ENCODE measurements around the gene AGRP.

The AGRP gene

DNA sequence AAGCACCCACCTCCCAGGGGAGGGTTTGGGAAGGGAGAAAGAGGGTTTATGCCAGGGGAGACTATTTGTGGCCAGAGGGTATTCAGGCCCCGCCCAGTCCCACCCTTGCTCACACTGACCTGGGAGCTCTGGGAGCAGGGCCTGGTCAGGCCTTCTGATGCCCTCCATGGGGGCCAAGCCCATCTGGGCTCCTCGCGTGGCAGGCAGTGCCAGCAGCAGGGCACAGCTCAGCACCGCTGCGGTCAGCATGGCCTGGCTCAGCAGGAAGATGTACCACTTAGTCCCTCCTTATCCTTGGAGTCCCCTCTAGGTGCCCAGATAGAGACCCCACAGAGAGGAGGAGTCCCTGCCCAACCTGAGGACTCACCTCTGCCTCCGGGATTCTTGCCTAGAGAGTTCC is at the start of gene AGRP:
AGRP (minus strand) TSS at position 398 of the 400 bp plus-strand sequence; CDS start at position 249, 149 bp downstream.
- Histone ChIP-seq H3K36me3 (ENCODE audit: control insufficient read depth, insufficient read depth, low read length) (no peaks in the 10 kb centered on the region), H3K4me1 (ENCODE audit: control insufficient read depth, insufficient read depth, low read length) (peaks cover 4% of the 10 kb centered on the region), H3K9ac (ENCODE audit: low read depth, low read length) (no peak within 1 kb of the TSS), H3K4me3 (ENCODE audit: low read depth, low read length) (no peak within 1 kb of the TSS), H3K27me3 (ENCODE audit: control insufficient read depth, insufficient read depth, low read length) (peaks cover 18% of the 10 kb centered on the region), H3K9me3 (ENCODE audit: control insufficient read depth, insufficient read depth, low read length) (no peaks in the 10 kb centered on the region)

GRCh38 chr16:67531247-67531646 is 47.9 kb upstream of the AGRP start:
- Histone ChIP-seq H3K9ac (ENCODE audit: low read depth, low read length) (no peak overlapping the region), H3K4me3 (ENCODE audit: low read depth, low read length) (no peak overlapping the region), H3K4me1 (ENCODE audit: control insufficient read depth, insufficient read depth, low read length) (peaks cover 3% of the 10 kb centered on the region)

DNA sequence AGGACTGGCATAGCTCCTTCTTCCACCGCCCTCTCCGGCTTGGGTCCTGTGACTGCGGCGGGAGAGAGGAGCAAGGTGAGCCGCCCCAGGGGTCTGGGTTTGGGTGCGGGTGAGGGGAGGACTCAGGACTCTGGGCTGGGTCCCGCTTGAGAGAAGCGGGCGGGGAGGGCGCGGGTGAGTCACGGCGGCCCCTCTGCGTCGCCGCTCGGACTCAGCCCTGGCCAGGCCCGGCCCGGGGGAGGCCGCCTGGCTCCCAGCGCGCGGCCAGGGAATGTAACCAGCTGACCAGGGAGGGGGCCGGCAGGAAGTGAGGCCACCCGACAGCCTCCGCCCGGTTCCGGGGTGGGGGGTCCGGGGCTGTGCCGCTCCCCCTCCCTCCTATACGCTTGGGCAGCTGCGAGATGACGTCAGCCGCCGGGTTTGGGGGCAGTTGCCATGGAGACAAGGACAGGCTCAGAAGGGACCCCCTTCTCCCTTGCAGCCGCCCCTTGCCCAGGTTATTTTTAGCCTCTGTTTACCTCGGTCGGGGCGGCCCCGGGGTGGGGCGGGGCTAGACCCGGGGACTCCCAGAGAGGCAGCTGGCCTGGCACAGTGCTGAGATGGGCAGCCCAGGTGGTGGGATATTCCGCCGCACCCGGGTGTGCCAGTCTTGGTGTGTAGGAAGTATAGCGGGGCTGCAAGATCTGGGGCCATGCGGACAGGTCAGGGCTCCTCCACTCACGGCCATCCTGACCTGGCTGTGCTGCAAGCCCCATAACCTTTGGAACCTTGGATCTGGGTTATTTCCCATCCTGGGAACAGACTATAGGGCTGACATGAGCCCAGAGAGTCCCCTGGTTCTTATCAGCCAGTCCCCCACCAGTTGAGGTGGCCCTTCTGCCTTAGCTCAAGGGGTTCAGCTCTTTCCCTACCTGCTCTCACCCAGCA is 46.9 kb upstream of the AGRP start:
- H3K9ac ChIP-seq (ENCODE audit: low read depth, low read length), result no peak overlapping the region
- peaks cover 77% of the 10 kb centered on the region for H3K27me3 ChIP-seq (ENCODE audit: control insufficient read depth, insufficient read depth, low read length)
- no peaks in the 10 kb centered on the region for H3K9me3 ChIP-seq (ENCODE audit: control insufficient read depth, insufficient read depth, low read length)
- peak overlapping the region; percentile 76 for H3K4me3 ChIP-seq (ENCODE audit: low read depth, low read length)
- H3K36me3 ChIP-seq (ENCODE audit: control insufficient read depth, insufficient read depth, low read length), result no peaks in the 10 kb centered on the region
- peaks cover 3% of the 10 kb centered on the region for H3K4me1 ChIP-seq (ENCODE audit: control insufficient read depth, insufficient read depth, low read length)

More at GRCh38 chr16:67531247-67531646, 47.9 kb upstream of the AGRP start:
- peaks cover 78% of the 10 kb centered on the region for H3K27me3 ChIP-seq (ENCODE audit: control insufficient read depth, insufficient read depth, low read length)
- no peaks in the 10 kb centered on the region for H3K36me3 ChIP-seq (ENCODE audit: control insufficient read depth, insufficient read depth, low read length)
- no peaks in the 10 kb centered on the region for H3K9me3 ChIP-seq (ENCODE audit: control insufficient read depth, insufficient read depth, low read length)

- Histone ChIP-seq H3K27me3 (ENCODE audit: control insufficient read depth, insufficient read depth, low read length) (peaks cover 77% of the 10 kb centered on the region), H3K9ac (ENCODE audit: low read depth, low read length) (peak overlapping the region; percentile 12), H3K4me1 (ENCODE audit: control insufficient read depth, insufficient read depth, low read length) (peaks cover 3% of the 10 kb centered on the region), H3K9me3 (ENCODE audit: control insufficient read depth, insufficient read depth, low read length) (no peaks in the 10 kb centered on the region), H3K4me3 (ENCODE audit: low read depth, low read length) (peak overlapping the region; percentile 76), H3K36me3 (ENCODE audit: control insufficient read depth, insufficient read depth, low read length) (no peaks in the 10 kb centered on the region)
Observed at GRCh38 chr16:67529582-67530012, 46.2 kb upstream of the AGRP start.

- Histone ChIP-seq H3K4me3 (ENCODE audit: low read depth, low read length) (peak overlapping the region; percentile 76), H3K9ac (ENCODE audit: low read depth, low read length) (peak overlapping the region; percentile 12), H3K4me1 (ENCODE audit: control insufficient read depth, insufficient read depth, low read length) (peaks cover 3% of the 10 kb centered on the region), H3K36me3 (ENCODE audit: control insufficient read depth, insufficient read depth, low read length) (no peaks in the 10 kb centered on the region), H3K9me3 (ENCODE audit: control insufficient read depth, insufficient read depth, low read length) (no peaks in the 10 kb centered on the region), H3K27me3 (ENCODE audit: control insufficient read depth, insufficient read depth, low read length) (peaks cover 79% of the 10 kb centered on the region)
Observed at GRCh38 chr16:67528870-67529581, 45.7 kb upstream of the AGRP start.

GRCh38 chr16:67528222-67528869 is 45.0 kb upstream of the AGRP start, which contains the start of gene RIPOR1:
Gene RIPOR1 (plus strand): TSS chr16:67528829. CDS start chr16:67538447, 9,618 bp downstream.
- peaks cover 82% of the 10 kb centered on the region for H3K27me3 ChIP-seq (ENCODE audit: control insufficient read depth, insufficient read depth, low read length)
- no peaks in the 10 kb centered on the region for H3K36me3 ChIP-seq (ENCODE audit: control insufficient read depth, insufficient read depth, low read length)
- H3K4me3 ChIP-seq (ENCODE audit: low read depth, low read length), result peak within 1 kb of the TSS; percentile 76
- peak within 1 kb of the TSS; percentile 12 for H3K9ac ChIP-seq (ENCODE audit: low read depth, low read length)
- no peaks in the 10 kb centered on the region for H3K9me3 ChIP-seq (ENCODE audit: control insufficient read depth, insufficient read depth, low read length)
- H3K4me1 ChIP-seq (ENCODE audit: control insufficient read depth, insufficient read depth, low read length), result peaks cover 3% of the 10 kb centered on the region

- Histone ChIP-seq H3K27me3 (ENCODE audit: control insufficient read depth, insufficient read depth, low read length) (peaks cover 67% of the 10 kb centered on the region), H3K9ac (ENCODE audit: low read depth, low read length) (no peak overlapping the region), H3K36me3 (ENCODE audit: control insufficient read depth, insufficient read depth, low read length) (no peaks in the 10 kb centered on the region), H3K9me3 (ENCODE audit: control insufficient read depth, insufficient read depth, low read length) (no peaks in the 10 kb centered on the region), H3K4me1 (ENCODE audit: control insufficient read depth, insufficient read depth, low read length) (peaks cover 3% of the 10 kb centered on the region), H3K4me3 (ENCODE audit: low read depth, low read length) (no peak overlapping the region)
Observed at GRCh38 chr16:67526149-67526791, 42.9 kb upstream of the AGRP start.

GRCh38 chr16:67525176-67525860 is 42.0 kb upstream of the AGRP start:
- no peaks in the 10 kb centered on the region for H3K4me1 ChIP-seq (ENCODE audit: control insufficient read depth, insufficient read depth, low read length)
- H3K27me3 ChIP-seq (ENCODE audit: control insufficient read depth, insufficient read depth, low read length), result peaks cover 61% of the 10 kb centered on the region
- H3K9ac ChIP-seq (ENCODE audit: low read depth, low read length), result no peak overlapping the region

GRCh38 chr16:67521095-67521804 is 37.9 kb upstream of the AGRP start:
- H3K9me3 ChIP-seq (ENCODE audit: control insufficient read depth, insufficient read depth, low read length), result no peaks in the 10 kb centered on the region
- H3K9ac ChIP-seq (ENCODE audit: low read depth, low read length), result no peak overlapping the region
- H3K4me3 ChIP-seq (ENCODE audit: low read depth, low read length), result peak overlapping the region; percentile 76
- peaks cover 33% of the 10 kb centered on the region for H3K27me3 ChIP-seq (ENCODE audit: control insufficient read depth, insufficient read depth, low read length)
- H3K4me1 ChIP-seq (ENCODE audit: control insufficient read depth, insufficient read depth, low read length), result no peaks in the 10 kb centered on the region
- no peaks in the 10 kb centered on the region for H3K36me3 ChIP-seq (ENCODE audit: control insufficient read depth, insufficient read depth, low read length)

More at GRCh38 chr16:67525176-67525860, 42.0 kb upstream of the AGRP start:
- H3K36me3 ChIP-seq (ENCODE audit: control insufficient read depth, insufficient read depth, low read length), result no peaks in the 10 kb centered on the region
- H3K9me3 ChIP-seq (ENCODE audit: control insufficient read depth, insufficient read depth, low read length), result no peaks in the 10 kb centered on the region
- no peak overlapping the region for H3K4me3 ChIP-seq (ENCODE audit: low read depth, low read length)

DNA sequence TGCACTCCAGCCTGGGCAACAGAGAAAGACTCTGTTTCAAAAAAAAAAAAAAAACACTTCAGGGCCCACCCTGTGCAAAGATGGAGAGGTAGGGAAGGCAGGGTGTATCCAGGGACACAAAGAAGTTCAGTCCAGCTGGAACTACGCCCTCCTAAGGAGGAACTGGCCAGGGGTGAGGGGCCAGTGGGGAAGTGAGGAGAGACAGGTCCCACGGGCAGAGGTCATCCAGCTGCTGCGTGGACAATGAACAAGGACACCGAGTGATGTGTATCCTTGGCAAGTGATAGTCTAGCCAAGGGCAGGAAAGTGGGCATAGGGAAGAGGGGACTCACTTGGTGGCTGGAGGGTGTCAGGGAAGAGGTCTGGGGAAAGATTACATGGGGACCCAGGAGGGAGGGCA is 35.9 kb upstream of the AGRP start:
- no peak overlapping the region for H3K9ac ChIP-seq (ENCODE audit: low read depth, low read length)
- H3K36me3 ChIP-seq (ENCODE audit: control insufficient read depth, insufficient read depth, low read length), result no peaks in the 10 kb centered on the region
- no peaks in the 10 kb centered on the region for H3K9me3 ChIP-seq (ENCODE audit: control insufficient read depth, insufficient read depth, low read length)
- H3K4me3 ChIP-seq (ENCODE audit: low read depth, low read length), result no peak overlapping the region
- peaks cover 13% of the 10 kb centered on the region for H3K27me3 ChIP-seq (ENCODE audit: control insufficient read depth, insufficient read depth, low read length)
- no peaks in the 10 kb centered on the region for H3K4me1 ChIP-seq (ENCODE audit: control insufficient read depth, insufficient read depth, low read length)

All from iPS-15b (cell line).